GM12873 (cell line): ENCODE results near the gene PHIP.

Experiments
- CTCF ChIP-seq: IDR thresholded peaks from 2 replicates; pipeline ENCODE4 v1.5.1; 2012; ENCODE audit warnings: low read depth, mild to moderate bottlenecking, moderate library complexity, low read length, control low read depth; ENCODE audit not compliant: insufficient read depth; ENCODE audit errors: missing control alignments

Gene PHIP

GRCh38 chr6:78910591-78911171, 167.4 kb downstream of the PHIP start:
- TF ChIP-seq CTCF, result no peak

GRCh38 chr6:78910010-78910409, 168.0 kb downstream of the PHIP start:
- TF ChIP-seq CTCF, result no peak

GRCh38 chr6:78909391-78909790, 168.7 kb downstream of the PHIP start:
- no peak for TF ChIP-seq CTCF

- no peak for TF ChIP-seq CTCF
These were observed 169.4 kb downstream of the PHIP start for GRCh38 chr6:78908621-78909020.

GRCh38 chr6:78896227-78896626, 181.8 kb downstream of the PHIP start:
- TF ChIP-seq CTCF, result no peak
